ENCODE results near the gene PISD.

The PISD gene

DNA sequence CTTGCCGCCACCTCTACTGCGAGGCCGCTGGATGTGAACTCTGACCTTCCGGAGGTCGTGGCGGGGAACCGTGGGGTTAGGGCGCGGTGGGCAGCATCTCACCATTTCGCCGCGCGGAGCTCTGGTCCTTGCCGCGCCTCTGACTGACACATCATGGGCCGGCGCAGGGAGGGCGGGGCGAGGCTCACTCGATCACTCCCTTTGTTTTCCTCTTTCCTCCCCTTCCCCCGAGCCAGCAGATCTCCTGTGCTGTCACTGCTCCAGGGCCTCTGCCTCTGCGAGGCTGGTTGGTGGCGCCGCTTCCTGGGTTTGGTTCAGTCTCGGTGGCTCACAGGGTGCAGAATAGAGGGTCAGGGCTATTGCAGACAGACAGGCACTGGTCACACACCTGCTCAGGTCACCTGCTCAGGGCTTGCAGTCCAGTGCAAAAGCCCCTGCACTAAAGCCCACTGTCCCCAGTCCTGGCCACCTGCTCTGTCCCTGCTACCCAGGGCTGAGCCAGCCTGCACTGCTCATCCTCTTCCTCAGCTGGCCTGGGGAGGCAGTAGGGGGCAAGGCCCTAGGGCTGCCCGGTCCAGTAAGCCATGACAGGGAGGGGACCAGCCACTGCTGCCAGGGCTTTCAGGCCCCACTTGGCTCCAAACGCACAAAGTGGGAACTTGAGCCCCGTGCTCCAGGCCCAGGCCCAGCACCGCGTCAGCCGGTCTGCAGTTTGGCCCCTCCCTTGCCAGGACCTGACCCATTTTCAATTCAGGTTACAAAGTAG lies 36.2 kb downstream of the PISD start:
- no peaks in the 10 kb centered on the region for H3K27me3 ChIP-seq (ENCODE audit: control insufficient read depth in 1 of 2, insufficient read depth in 2 of 2, low read length in 2 of 2)
- peak overlapping the region; percentile 70 for H3K27ac ChIP-seq (ENCODE audit: low read length)
- peak overlapping the region; percentile 57 to 66 for H3K4me3 ChIP-seq (ENCODE audit: low read length in 2 of 2)
- peaks cover 59% of the 10 kb centered on the region for H3K4me1 ChIP-seq (ENCODE audit: control insufficient read depth, insufficient read depth, low read length)
- peaks cover 8 to 17% of the 10 kb centered on the region in 2 donors for H3K36me3 ChIP-seq (ENCODE audit: control insufficient read depth in 2 of 2, insufficient read depth in 2 of 2, low read length in 2 of 2)
- peak overlapping the region; percentile 50 to 58 for H3K9ac ChIP-seq (ENCODE audit: low read length in 2 of 2)
- no peaks in the 10 kb centered on the region for H3K9me3 ChIP-seq (ENCODE audit: control insufficient read depth in 2 of 2, low read length in 2 of 2)

DNA sequence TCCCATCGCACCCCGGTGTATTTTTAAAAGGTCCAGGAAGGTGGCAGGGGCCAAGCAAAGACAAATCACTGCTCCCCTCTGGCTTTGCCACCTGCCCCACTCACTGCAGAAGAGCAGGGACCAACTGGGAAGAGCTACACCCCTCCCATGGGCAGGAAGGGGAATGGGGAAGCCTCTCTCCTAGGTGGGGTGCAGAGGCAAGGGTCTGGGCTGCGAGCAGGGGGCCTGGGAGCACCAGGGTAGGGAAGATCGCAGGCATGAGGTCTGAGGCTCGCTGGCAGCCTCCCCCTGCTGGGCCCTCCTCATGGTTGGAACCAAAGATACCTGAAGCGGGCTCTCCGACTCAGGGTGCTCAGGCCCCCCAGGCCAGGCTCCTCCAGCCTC lies 36.8 kb downstream of the PISD start:
- Histone ChIP-seq H3K27me3 (ENCODE audit: control insufficient read depth in 1 of 2, insufficient read depth in 2 of 2, low read length in 2 of 2) (no peaks in the 10 kb centered on the region), H3K27ac (ENCODE audit: low read length) (peak overlapping the region; percentile 70), H3K36me3 (ENCODE audit: control insufficient read depth in 2 of 2, insufficient read depth in 2 of 2, low read length in 2 of 2) (peaks cover 11 to 22% of the 10 kb centered on the region in 2 donors), H3K4me1 (ENCODE audit: control insufficient read depth, insufficient read depth, low read length) (peaks cover 59% of the 10 kb centered on the region), H3K9ac (ENCODE audit: low read length in 2 of 2) (peak overlapping the region in 1 of 2 donors; percentile 47), H3K9me3 (ENCODE audit: control insufficient read depth in 2 of 2, low read length in 2 of 2) (no peaks in the 10 kb centered on the region), H3K4me3 (ENCODE audit: low read length in 2 of 2) (peak overlapping the region; percentile 40 to 66)

DNA sequence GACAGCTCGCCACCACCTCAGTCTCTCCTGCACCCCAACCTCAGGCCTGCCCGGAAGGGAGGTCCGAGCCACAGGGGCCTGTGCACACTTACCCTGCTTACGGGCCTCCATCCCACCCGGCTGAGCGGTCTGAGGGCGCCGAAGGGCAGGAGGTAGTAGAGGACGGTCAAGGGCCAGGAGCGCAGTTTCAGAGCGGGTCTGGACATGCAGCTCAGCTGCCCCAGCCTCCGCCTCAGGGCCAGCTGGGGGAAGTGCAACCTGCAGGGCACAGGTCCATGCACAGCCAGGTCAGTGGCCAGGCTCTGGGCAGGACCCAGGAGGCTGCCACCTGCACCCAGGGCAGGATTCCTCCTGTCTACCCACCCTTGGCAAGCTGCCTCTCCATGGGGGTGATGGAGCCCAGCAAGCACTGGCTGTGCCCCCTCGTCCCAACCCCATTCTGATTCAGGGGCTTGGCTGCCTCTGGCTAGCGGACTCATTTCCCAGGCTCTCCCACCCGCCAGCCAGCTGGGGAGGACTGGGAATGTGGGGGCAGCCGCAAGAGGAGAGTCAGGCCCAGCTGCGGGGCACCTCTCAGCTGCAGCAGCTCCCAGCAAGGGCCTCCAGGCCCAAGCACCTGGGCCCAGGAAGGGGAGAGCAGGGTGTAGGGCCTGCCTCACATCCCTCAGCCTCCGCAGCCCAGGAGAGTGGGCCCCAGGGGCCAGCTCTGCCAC lies 38.3 kb downstream of the PISD start:
- Histone ChIP-seq H3K4me3 (ENCODE audit: low read length in 2 of 2) (no peak overlapping the region), H3K9ac (ENCODE audit: low read length in 2 of 2) (no peak overlapping the region), H3K27ac (ENCODE audit: low read length) (no peak overlapping the region), H3K36me3 (ENCODE audit: control insufficient read depth in 2 of 2, insufficient read depth in 2 of 2, low read length in 2 of 2) (peaks cover 22 to 36% of the 10 kb centered on the region in 2 donors), H3K4me1 (ENCODE audit: control insufficient read depth, insufficient read depth, low read length) (peaks cover 48% of the 10 kb centered on the region), H3K27me3 (ENCODE audit: control insufficient read depth in 1 of 2, insufficient read depth in 2 of 2, low read length in 2 of 2) (no peaks in the 10 kb centered on the region), H3K9me3 (ENCODE audit: control insufficient read depth in 2 of 2, low read length in 2 of 2) (no peaks in the 10 kb centered on the region)

DNA sequence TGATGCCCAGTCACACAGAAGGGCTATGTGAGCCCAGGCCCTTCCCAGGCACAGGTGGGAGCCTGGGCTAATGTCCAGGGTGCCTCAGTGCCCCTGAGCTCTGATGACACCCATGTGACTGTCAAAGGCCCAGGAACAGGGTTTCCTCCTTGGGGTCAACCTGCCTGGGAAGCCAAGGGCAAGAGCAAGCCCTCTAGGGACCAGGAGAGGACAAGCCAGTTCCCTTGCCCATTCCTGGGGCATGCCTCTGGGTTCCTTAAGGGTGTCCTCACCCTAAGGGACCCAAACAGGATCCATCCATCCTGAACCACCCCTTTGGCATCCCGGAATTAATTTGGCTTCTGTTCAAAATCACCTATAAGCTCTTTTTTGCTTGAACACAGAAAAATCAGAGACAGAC lies 39.0 kb downstream of the PISD start:
- no peaks in the 10 kb centered on the region for H3K9me3 ChIP-seq (ENCODE audit: control insufficient read depth in 2 of 2, low read length in 2 of 2)
- H3K36me3 ChIP-seq (ENCODE audit: control insufficient read depth in 2 of 2, insufficient read depth in 2 of 2, low read length in 2 of 2) = peaks cover 24 to 38% of the 10 kb centered on the region in 2 donors
- H3K27ac ChIP-seq (ENCODE audit: low read length) = no peak overlapping the region
- H3K4me3 ChIP-seq (ENCODE audit: low read length in 2 of 2) = no peak overlapping the region
- peaks cover 41% of the 10 kb centered on the region for H3K4me1 ChIP-seq (ENCODE audit: control insufficient read depth, insufficient read depth, low read length)
- no peaks in the 10 kb centered on the region for H3K27me3 ChIP-seq (ENCODE audit: control insufficient read depth in 1 of 2, insufficient read depth in 2 of 2, low read length in 2 of 2)
- no peak overlapping the region for H3K9ac ChIP-seq (ENCODE audit: low read length in 2 of 2)

DNA sequence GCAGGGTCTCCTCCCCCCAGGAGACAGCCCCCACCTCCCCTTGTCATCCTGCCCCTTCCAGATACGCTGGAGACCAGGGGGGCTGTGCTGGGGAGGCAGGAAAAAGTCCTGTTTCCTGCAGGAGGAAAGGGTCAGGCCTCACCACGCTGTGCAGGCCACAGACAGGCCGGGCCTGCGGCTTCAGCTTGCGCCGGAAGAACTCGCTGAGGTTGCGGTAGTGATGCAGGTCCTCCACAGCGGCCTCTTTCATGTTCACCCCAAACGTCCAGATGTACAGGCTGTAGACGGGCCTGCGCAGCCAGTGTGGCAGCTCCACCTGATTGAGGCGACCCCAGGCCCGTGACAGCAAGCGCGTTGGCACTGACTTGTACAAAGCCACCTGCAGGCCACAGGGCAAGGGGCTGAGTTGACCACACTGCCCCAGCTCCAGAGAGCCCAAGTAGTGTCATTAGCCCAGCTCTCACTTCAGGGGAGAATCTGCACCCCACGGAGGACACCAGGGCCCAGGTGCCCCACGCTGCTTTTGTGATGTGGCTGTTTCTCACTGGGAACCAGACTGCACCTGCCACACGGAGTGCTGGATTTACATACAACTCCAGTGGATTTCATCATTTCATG lies 40.4 kb downstream of the PISD start:
- Histone ChIP-seq H3K36me3 (ENCODE audit: control insufficient read depth in 2 of 2, insufficient read depth in 2 of 2, low read length in 2 of 2) (peaks cover 24 to 38% of the 10 kb centered on the region in 2 donors), H3K9ac (ENCODE audit: low read length in 2 of 2) (no peak overlapping the region), H3K4me3 (ENCODE audit: low read length in 2 of 2) (no peak overlapping the region), H3K4me1 (ENCODE audit: control insufficient read depth, insufficient read depth, low read length) (peaks cover 30% of the 10 kb centered on the region), H3K27me3 (ENCODE audit: control insufficient read depth in 1 of 2, insufficient read depth in 2 of 2, low read length in 2 of 2) (no peaks in the 10 kb centered on the region), H3K9me3 (ENCODE audit: control insufficient read depth in 2 of 2, low read length in 2 of 2) (no peaks in the 10 kb centered on the region), H3K27ac (ENCODE audit: low read length) (no peak overlapping the region)

DNA sequence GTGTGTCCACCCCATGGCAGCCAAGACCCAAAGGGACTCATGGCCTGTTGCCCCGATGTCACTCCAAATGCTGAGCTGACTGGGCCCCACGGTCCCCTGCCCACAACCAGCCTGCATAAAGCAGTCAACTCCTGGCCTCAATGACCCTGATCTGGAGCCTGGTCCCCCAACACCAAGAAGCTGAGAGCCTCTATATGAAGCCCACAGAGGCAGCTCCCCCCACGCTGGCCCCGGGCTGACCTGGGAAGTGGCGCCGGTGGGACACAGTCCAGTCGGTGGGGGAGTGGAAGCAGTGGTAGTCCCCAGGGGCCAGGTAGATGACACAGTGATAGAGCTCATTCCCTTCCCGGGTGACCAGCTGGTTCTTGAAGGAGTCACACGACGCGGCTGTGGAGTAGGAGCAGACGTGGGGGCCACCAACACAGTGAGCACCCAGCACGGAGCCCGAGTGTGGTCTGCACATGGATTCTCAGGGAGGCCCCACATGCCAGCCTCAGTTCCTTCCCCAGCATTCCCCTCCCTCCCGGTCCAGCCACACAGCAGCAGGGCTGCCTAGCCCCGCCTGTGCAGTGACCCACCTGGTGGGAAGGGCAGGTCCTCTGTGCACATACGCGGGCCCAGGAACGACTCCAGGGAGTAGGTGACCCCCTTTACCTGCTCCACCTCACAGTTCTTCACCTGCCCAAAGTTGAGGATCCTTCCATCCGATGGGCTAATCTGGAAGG lies 41.1 kb downstream of the PISD start:
- H3K4me3 ChIP-seq (ENCODE audit: low read length in 2 of 2) = no peak overlapping the region
- H3K27me3 ChIP-seq (ENCODE audit: control insufficient read depth in 1 of 2, insufficient read depth in 2 of 2, low read length in 2 of 2) = no peaks in the 10 kb centered on the region
- H3K4me1 ChIP-seq (ENCODE audit: control insufficient read depth, insufficient read depth, low read length) = peaks cover 23% of the 10 kb centered on the region
- peaks cover 24 to 38% of the 10 kb centered on the region in 2 donors for H3K36me3 ChIP-seq (ENCODE audit: control insufficient read depth in 2 of 2, insufficient read depth in 2 of 2, low read length in 2 of 2)
- no peaks in the 10 kb centered on the region for H3K9me3 ChIP-seq (ENCODE audit: control insufficient read depth in 2 of 2, low read length in 2 of 2)
- no peak overlapping the region for H3K9ac ChIP-seq (ENCODE audit: low read length in 2 of 2)
- H3K27ac ChIP-seq (ENCODE audit: low read length) = no peak overlapping the region

DNA sequence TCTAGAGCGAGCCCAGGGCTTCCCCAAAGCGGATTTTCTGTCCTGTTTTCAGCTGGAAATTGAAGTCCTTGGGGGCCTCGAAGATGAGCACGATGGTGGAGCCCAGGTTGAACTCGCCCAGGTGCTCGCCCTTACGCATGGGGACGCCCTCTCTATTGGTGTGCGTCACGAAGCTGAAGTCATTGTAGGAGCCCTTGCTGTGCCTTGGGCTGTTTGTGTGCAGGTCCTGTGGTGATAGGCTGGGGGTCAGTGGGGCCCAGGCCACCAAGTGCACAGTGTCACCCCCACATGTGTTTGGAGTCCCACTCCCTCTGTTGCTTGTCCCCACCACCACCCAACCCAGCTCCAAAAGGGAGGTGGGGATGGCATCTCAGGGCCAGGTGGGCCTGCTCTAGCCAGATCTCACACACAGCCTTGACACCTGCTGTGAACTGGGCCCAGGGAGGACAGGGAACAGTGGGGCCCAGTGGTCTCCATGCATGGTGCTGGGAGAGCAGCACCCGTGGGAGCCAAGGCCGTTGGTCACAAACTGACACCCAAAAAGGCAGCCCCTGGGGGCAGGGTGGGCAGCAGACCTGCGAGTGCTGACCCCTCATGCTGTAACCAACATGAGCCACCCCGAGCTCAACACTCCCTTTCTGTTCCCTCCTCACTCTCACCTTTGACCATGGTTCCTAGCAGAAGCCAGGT lies 42.3 kb downstream of the PISD start:
- Histone ChIP-seq H3K36me3 (ENCODE audit: control insufficient read depth in 2 of 2, insufficient read depth in 2 of 2, low read length in 2 of 2) (peaks cover 24 to 38% of the 10 kb centered on the region in 2 donors), H3K9ac (ENCODE audit: low read length in 2 of 2) (no peak overlapping the region), H3K9me3 (ENCODE audit: control insufficient read depth in 2 of 2, low read length in 2 of 2) (no peaks in the 10 kb centered on the region), H3K4me1 (ENCODE audit: control insufficient read depth, insufficient read depth, low read length) (peaks cover 12% of the 10 kb centered on the region), H3K27me3 (ENCODE audit: control insufficient read depth in 1 of 2, insufficient read depth in 2 of 2, low read length in 2 of 2) (no peaks in the 10 kb centered on the region), H3K4me3 (ENCODE audit: low read length in 2 of 2) (no peak overlapping the region), H3K27ac (ENCODE audit: low read length) (no peak overlapping the region)

DNA sequence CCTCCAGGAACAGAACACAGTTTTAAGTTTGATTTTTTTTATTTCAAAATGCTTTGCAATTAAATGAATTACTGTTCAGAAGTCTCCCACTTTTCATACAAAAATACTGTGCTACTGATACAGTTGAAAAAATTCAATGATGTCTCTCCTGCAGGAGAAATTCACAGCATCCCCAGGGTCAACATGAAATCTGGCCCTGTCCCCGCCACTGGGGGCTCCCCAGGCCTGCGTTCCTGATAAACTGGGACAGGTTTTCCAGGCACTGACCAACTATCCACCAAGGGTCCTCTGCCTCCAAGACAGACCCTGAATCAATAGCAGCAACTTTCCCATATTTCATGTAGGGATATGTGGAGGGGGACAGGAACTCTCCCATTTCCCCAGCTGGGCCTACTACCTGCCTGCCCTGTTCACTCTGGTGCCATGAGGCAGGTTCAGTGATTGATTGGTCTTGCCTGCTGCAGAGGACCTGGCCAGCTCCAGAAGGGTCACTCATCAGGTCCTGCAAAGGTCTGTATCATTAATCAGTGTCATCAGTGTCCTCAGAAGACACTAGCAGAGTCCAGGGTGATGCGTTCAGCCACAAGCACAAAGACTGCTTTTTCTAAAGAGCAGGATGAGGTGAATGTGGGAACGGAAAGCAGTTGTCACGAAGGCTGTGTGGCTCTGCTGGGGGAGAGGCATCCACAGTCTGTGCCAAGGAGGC lies 43.4 kb downstream of the PISD start:
- H3K4me3 ChIP-seq (ENCODE audit: low read length in 2 of 2) = no peak overlapping the region
- H3K27ac ChIP-seq (ENCODE audit: low read length) = no peak overlapping the region
- H3K4me1 ChIP-seq (ENCODE audit: control insufficient read depth, insufficient read depth, low read length) = peaks cover 5% of the 10 kb centered on the region
- peak overlapping the region in 1 of 2 donors; percentile 21 for H3K9ac ChIP-seq (ENCODE audit: low read length in 2 of 2)
- no peaks in the 10 kb centered on the region for H3K27me3 ChIP-seq (ENCODE audit: control insufficient read depth in 1 of 2, insufficient read depth in 2 of 2, low read length in 2 of 2)
- no peaks in the 10 kb centered on the region for H3K9me3 ChIP-seq (ENCODE audit: control insufficient read depth in 2 of 2, low read length in 2 of 2)
- H3K36me3 ChIP-seq (ENCODE audit: control insufficient read depth in 2 of 2, insufficient read depth in 2 of 2, low read length in 2 of 2) = peaks cover 24 to 38% of the 10 kb centered on the region in 2 donors

DNA sequence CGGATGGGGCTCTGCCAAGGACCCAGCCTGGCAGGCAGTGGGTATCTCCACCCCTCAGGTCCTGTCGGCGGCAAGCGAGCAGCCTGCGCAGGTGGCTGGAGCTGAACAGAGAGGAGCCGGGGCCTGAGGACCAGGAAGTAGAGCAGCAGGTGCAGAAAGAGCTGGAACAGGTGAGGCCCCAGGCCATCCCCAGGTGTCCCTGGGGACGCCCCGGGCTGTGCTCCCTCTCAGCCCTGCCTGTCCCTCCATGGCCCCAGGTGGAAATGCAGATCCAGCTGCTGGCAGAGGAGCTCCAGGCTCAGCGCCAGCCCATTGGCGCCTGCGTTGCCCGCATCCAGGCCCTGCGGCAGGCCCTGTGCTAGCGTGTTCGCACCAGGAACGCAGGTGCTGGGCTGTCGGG lies 44.0 kb downstream of the PISD start:
- Histone ChIP-seq H3K4me3 (ENCODE audit: low read length in 2 of 2) (no peak overlapping the region), H3K9ac (ENCODE audit: low read length in 2 of 2) (no peak overlapping the region), H3K27me3 (ENCODE audit: control insufficient read depth in 1 of 2, insufficient read depth in 2 of 2, low read length in 2 of 2) (no peaks in the 10 kb centered on the region), H3K4me1 (ENCODE audit: control insufficient read depth, insufficient read depth, low read length) (peaks cover 5% of the 10 kb centered on the region), H3K36me3 (ENCODE audit: control insufficient read depth in 2 of 2, insufficient read depth in 2 of 2, low read length in 2 of 2) (peaks cover 24 to 38% of the 10 kb centered on the region in 2 donors), H3K27ac (ENCODE audit: low read length) (no peak overlapping the region), H3K9me3 (ENCODE audit: control insufficient read depth in 2 of 2, low read length in 2 of 2) (no peaks in the 10 kb centered on the region)
